GM12864 (cell line): ENCODE results near the gene ACACB.

ENCODE experiments used
- DNase-seq: peaks from one replicate; pipeline ENCODE4 v3.0.0-alpha.2; 2011; ENCODE audit warnings: low read depth
- H3K4me3 ChIP-seq: 2 replicates; pipeline ENCODE4 v1.5.1; 2011; ENCODE audit warnings: mild to moderate bottlenecking, low read depth, low read length, control low read depth
- TF ChIP-seq, protein P1 (sequence below): IDR thresholded peaks from 2 replicates; pipeline ENCODE4 v1.5.1; 2011; ENCODE audit warnings: low read depth, mild to moderate bottlenecking, moderate library complexity, low read length, control low read depth, inconsistent platforms; ENCODE audit errors: missing control alignments

Gene ACACB

DNA sequence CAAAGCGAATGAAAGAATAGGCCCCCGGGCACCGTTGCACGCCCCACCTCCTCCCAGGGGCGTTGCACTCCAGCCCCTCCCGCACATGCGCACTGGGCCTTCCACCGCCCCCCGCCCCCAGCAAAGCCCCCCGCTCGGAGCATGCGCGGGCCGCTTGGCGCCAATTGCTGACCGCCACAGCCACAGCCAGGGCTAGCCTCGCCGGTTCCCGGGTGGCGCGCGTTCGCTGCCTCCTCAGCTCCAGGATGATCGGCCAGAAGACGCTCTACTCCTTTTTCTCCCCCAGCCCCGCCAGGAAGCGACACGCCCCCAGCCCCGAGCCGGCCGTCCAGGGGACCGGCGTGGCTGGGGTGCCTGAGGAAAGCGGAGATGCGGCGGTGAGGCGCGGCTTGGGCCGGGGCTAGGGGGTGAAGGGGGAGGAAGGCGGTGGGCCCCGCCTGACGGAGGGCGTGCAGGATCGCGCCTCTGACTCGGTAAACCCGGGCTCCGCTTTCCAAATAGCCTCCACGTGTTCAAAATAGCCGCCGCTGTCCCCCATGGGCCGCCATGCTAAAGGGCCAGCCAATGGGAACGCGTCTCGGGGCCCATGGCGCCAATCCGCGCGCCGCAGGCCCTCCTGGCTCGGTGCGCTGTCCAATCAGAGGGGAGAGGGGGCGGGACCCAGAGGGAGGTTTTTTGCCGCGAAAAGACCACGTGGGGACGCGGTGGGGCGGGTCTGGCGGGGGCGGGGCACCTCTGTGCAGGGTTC lies 18.8 kb upstream of the ACACB start, which contains the start of gene UNG:
Gene UNG, plus strand, starts transcription at position 163 of the 748 bp plus-strand sequence. Its CDS starts 83 bp downstream, at position 246.
- H3K4me3 ChIP-seq: peak within 1 kb of the TSS; percentile 90
- DNase-seq: peak; percentile 71
- TF ChIP-seq, protein P1, sequence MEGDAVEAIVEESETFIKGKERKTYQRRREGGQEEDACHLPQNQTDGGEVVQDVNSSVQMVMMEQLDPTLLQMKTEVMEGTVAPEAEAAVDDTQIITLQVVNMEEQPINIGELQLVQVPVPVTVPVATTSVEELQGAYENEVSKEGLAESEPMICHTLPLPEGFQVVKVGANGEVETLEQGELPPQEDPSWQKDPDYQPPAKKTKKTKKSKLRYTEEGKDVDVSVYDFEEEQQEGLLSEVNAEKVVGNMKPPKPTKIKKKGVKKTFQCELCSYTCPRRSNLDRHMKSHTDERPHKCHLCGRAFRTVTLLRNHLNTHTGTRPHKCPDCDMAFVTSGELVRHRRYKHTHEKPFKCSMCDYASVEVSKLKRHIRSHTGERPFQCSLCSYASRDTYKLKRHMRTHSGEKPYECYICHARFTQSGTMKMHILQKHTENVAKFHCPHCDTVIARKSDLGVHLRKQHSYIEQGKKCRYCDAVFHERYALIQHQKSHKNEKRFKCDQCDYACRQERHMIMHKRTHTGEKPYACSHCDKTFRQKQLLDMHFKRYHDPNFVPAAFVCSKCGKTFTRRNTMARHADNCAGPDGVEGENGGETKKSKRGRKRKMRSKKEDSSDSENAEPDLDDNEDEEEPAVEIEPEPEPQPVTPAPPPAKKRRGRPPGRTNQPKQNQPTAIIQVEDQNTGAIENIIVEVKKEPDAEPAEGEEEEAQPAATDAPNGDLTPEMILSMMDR: no peak

DNA sequence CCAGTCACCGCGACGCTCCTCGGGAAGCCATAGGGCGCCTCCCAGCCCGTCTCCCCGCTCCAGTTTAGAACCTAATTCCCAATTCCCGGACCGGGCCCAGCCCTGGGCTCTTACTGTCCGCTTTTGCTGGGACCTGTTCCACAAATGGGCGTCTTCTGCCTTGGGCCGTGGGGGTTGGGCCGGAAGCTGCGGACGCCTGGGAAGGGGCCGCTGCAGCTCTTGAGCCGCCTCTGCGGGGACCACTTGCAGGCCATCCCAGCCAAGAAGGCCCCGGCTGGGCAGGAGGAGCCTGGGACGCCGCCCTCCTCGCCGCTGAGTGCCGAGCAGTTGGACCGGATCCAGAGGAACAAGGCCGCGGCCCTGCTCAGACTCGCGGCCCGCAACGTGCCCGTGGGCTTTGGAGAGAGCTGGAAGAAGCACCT lies 18.2 kb upstream of the ACACB start:
- DNase-seq: no peak
- peak overlapping the region; percentile 90 for H3K4me3 ChIP-seq
- TF ChIP-seq, protein P1: no peak

DNA sequence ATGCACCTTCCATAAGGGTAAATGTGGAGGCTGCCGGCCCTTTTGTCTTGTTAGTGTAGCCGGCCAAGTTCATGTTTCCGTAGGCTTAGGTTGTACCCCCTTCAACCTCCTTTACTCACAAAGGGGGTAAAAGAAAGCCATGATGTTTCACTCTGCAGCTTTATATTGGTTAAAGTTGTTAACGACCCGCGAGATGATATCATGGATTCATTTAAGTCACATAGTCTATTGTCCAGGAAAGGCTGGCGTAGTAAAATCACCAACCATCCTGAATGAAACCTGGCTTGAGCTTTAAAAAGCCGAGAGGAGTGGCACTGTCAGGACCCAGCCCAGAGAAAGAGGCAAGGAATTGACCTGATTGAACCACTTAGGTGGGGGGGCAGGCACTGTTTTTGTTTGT lies 17.7 kb upstream of the ACACB start:
- DNase-seq: no peak
- TF ChIP-seq, protein P1: no peak

DNA sequence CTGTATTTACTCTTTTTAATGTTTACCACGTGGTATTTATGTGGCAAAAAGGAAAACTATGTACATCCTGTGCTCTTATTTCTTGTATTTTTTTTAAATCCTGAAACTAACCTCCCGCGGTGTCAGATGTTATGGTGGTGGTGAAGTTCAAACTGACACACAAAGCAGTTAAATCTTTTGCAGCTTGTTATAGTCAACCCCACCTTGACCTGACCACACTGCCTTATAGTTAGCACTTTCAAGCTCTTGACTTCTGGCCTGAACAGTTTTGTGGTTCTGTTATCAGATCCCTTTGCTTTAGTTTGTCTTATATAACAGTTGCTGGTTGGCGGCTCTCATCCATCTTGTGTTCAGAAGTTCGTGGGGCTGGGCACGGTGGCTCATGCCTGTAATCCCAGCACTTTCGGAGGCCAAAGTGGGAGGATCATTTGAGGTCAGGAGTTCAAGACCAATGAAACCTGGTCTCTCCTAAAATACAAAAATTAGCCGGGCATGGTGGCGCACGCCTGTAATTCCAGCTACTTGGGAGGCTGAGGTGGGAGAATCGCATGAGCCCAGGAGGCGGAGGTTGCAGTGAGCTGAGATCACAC lies 16.9 kb upstream of the ACACB start:
- no peak for DNase-seq
- TF ChIP-seq, protein P1: no peak
- no peak overlapping the region for H3K4me3 ChIP-seq

More for the DNA sequence above, 17.7 kb upstream of the ACACB start:
- H3K4me3 ChIP-seq: peak overlapping the region; percentile 90

DNA sequence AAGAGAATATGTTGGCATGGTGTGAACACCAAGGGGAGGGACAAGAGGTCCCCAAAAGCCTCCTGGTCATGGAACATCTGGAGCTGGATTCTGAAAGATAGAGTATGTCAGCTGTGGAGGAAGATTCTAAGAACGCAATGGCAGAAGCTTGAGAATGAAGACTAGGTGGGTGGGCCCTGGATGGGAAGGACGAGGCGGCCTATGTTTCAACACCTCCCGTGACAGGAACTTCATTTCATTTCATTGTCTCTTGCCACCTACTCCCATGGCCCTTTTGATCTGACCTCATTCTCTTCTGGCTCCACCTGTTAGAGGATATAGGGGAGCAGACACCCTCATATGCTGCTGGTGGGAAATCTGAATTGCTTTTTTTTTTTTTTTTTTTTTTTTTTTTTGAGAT lies 15.6 kb upstream of the ACACB start:
- no peak overlapping the region for H3K4me3 ChIP-seq
- TF ChIP-seq, protein P1: no peak
- no peak for DNase-seq

DNA sequence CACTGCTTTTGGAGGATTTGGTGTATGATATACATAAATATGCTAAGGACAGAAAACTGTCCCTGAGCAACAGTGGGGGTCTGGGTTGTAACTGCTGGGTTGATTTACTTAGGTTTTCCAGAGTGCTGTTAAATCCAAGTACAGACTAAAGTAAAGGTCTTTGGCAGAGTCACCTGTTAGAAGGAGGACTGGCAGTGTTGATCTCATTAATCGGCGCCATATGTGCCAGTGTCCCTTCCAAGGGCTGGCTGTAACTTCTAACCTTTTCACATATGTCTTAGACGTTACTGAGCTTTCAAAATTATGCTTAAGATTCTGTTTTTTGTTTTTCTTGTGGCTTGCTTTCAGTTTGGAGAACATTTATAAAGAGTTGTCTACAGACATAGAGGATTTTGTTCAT lies 13.9 kb upstream of the ACACB start:
- DNase-seq: no peak
- TF ChIP-seq, protein P1: no peak
- no peak overlapping the region for H3K4me3 ChIP-seq
